ENCODE measurements around the gene PTCH1.

The PTCH1 gene

GRCh38 chr9:95516734-95517558 is at the start of gene PTCH1:
Gene PTCH1, minus strand, starts transcription at chr9:95516971.
- no peak for DNase-seq

- DNase-seq: no peak
Measured at GRCh38 chr9:95565982-95566381, 49.2 kb upstream of the PTCH1 start.

- no peak for DNase-seq
Measured at GRCh38 chr9:95561913-95562312, 45.1 kb upstream of the PTCH1 start.

GRCh38 chr9:95557142-95557541 is 40.4 kb upstream of the PTCH1 start:
- DNase-seq: no peak

GRCh38 chr9:95556521-95556920 is 39.8 kb upstream of the PTCH1 start:
- DNase-seq: no peak

GRCh38 chr9:95552814-95553546 is 36.2 kb upstream of the PTCH1 start:
- no peak for DNase-seq

- no peak for DNase-seq
Measured at GRCh38 chr9:95552255-95552654, 35.5 kb upstream of the PTCH1 start.

- no peak for DNase-seq
Measured at GRCh38 chr9:95551406-95551805, 34.6 kb upstream of the PTCH1 start.

GRCh38 chr9:95545831-95546567 is 29.2 kb upstream of the PTCH1 start:
- no peak for DNase-seq

GRCh38 chr9:95533996-95534680 is 17.4 kb upstream of the PTCH1 start:
- no peak for DNase-seq

GRCh38 chr9:95529910-95530309 is 13.1 kb upstream of the PTCH1 start:
- DNase-seq: no peak

GRCh38 chr9:95528908-95529502 is 12.2 kb upstream of the PTCH1 start:
- DNase-seq: no peak

GRCh38 chr9:95522871-95523370 is 6.2 kb upstream of the PTCH1 start:
- no peak for DNase-seq

GRCh38 chr9:95521699-95522098 is 4.9 kb upstream of the PTCH1 start:
- DNase-seq: no peak

GRCh38 chr9:95517559-95518425 is 1.0 kb upstream of the PTCH1 start:
- DNase-seq: no peak

GRCh38 chr9:95516221-95516733 is 494 bp downstream of the PTCH1 start:
- DNase-seq: no peak

- DNase-seq: no peak
Measured at GRCh38 chr9:95515272-95516113, 1.3 kb downstream of the PTCH1 start.

- no peak for DNase-seq
Measured at GRCh38 chr9:95514342-95514741, 2.4 kb downstream of the PTCH1 start.

GRCh38 chr9:95513711-95514110 is 3.1 kb downstream of the PTCH1 start:
- no peak for DNase-seq

- peak; percentile 28 for DNase-seq
Measured at GRCh38 chr9:95512709-95513095, 4.1 kb downstream of the PTCH1 start.
